GM10266 (cell line): ENCODE measurements around the gene ELAVL2.

Source experiments
- DNase-seq: peaks from one replicate; pipeline ENCODE4 v3.0.0; 2012; ENCODE audit errors: extremely low spot score
- CTCF ChIP-seq: IDR thresholded peaks from 2 replicates; pipeline ENCODE4 v1.5.1; 2012; ENCODE audit warnings: mild to moderate bottlenecking, low read depth; ENCODE audit not compliant: control insufficient read depth, insufficient read depth; ENCODE audit errors: missing control alignments

Gene ELAVL2

GRCh38 chr9:23820451-23821374 lies 5.3 kb downstream of the ELAVL2 start:
- no peak for TF ChIP-seq CTCF
- no peak for DNase-seq

- TF ChIP-seq CTCF: no peak
- DNase-seq: no peak
Observed at GRCh38 chr9:23819403-23819802, 6.6 kb downstream of the ELAVL2 start.

DNA sequence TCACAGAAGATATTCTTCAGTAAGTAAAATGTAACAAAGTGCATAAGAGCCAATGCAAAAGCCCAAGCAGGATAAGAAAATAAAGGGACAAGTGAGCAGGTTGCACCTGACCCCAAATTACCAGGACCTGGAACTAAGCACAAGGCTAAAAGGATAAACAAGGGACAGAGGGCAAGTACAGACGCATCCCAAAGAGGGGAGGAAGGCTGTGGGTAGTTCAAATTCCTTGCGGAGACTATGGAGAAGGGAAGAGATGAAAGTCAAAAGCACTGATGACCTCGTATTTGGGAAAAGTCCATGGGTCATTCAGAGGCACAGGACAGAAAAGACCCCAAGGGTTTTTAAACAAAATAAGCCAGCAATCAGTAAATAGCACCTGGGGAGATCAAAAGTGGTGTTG lies 11.8 kb downstream of the ELAVL2 start:
- DNase-seq: no peak
- no peak for TF ChIP-seq CTCF

DNA sequence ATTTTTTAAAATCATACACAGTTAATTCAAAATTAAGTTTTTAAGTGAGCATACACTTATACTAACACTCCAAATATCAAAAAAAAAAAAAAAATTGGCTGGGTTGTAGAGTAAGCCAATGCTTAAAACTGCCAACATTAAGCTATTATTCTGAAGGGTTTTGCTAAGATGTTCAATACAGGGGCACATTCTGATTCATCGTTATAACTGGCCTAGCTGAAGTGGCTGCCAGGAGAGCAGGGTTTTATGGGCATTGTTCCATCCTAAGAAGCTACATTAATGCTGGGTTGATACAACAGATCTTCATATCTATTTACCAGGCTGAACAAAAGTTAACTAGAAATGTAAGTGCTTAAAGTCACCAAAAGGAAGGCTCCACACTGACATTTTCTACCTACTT lies 13.4 kb downstream of the ELAVL2 start:
- no peak for DNase-seq
- no peak for TF ChIP-seq CTCF

DNA sequence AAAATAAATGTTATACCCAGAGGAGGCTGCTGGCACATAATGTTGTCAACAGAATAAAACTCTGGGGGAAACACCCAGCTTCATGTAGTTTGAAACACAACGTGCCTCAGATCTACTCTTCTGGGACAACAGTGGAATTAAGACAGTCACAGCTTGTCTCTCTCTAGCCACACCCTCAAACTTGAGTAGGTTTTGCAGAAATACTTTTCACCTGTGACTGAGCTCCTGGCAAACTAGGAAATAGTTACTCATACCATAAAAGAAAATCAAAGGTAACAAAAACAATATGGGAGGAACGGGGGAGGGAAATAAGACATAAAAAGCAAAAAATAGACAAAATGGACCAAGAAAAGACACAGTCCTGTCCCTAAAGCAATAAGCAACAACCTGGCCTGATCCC lies 14.4 kb downstream of the ELAVL2 start:
- DNase-seq: no peak
- no peak for TF ChIP-seq CTCF

- TF ChIP-seq CTCF: no peak
- DNase-seq: no peak
Observed at GRCh38 chr9:23803216-23803615, 22.8 kb downstream of the ELAVL2 start.

DNA sequence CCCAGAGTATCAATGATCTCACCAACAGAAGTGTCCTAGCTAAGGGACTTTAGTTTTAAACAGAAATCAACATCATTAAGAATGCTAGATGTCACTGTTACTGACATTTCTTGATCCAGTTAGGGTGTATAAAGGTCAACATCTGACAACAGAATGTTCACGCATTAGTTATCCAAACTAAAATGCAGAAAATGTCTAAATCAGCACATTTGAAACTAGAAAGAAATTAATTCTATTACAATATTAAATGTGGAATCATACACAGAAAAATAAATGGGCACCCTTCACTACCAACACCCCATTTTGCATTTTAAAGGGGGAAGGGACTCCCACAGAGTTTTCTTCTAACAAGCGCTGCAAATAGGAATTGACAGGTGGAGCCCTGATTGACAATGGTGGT lies 24.5 kb downstream of the ELAVL2 start:
- DNase-seq: no peak
- TF ChIP-seq CTCF: no peak
